Dedifferentiated amniotic fluid mesenchymal stem cell (primary cell): ENCODE data around the gene MGLL.

Experiments
- DNase-seq: peaks from one replicate; pipeline ENCODE4 v3.0.0-alpha.2; 2016; ENCODE audit errors: extremely low spot score

Gene MGLL

GRCh38 chr3:127835993-127836882 is 13.9 kb upstream of the MGLL start:
- DNase-seq = no peak

GRCh38 chr3:127834771-127835170 is 12.5 kb upstream of the MGLL start:
- DNase-seq = no peak

- DNase-seq = no peak
These were observed 11.1 kb upstream of the MGLL start for GRCh38 chr3:127833281-127834032.

GRCh38 chr3:127831723-127832172 is 9.4 kb upstream of the MGLL start:
- no peak for DNase-seq

GRCh38 chr3:127829537-127829936 is 7.2 kb upstream of the MGLL start:
- no peak for DNase-seq

GRCh38 chr3:127827808-127828207 is 5.5 kb upstream of the MGLL start:
- no peak for DNase-seq

GRCh38 chr3:127825756-127826155 is 3.4 kb upstream of the MGLL start:
- no peak for DNase-seq

- no peak for DNase-seq
These were observed 2.0 kb upstream of the MGLL start for GRCh38 chr3:127824151-127824825.

GRCh38 chr3:127823426-127823857 is 1.1 kb upstream of the MGLL start:
- DNase-seq = no peak

GRCh38 chr3:127822682-127823425 is 539 bp upstream of the MGLL start:
- DNase-seq = no peak

- DNase-seq = no peak
These were observed 921 bp downstream of the MGLL start for GRCh38 chr3:127821394-127821793.

GRCh38 chr3:127820826-127821313 is 1.4 kb downstream of the MGLL start:
- DNase-seq = no peak

GRCh38 chr3:127820221-127820825 is 2.0 kb downstream of the MGLL start:
- no peak for DNase-seq

GRCh38 chr3:127819656-127820055 is 2.7 kb downstream of the MGLL start:
- no peak for DNase-seq

GRCh38 chr3:127819086-127819485 is 3.2 kb downstream of the MGLL start:
- DNase-seq = no peak

- DNase-seq = no peak
These were observed 4.9 kb downstream of the MGLL start for GRCh38 chr3:127817406-127817841.

GRCh38 chr3:127816783-127817405 is 5.4 kb downstream of the MGLL start:
- no peak for DNase-seq

- DNase-seq = no peak
These were observed 6.4 kb downstream of the MGLL start for GRCh38 chr3:127815641-127816605.

GRCh38 chr3:127815001-127815400 is 7.3 kb downstream of the MGLL start:
- DNase-seq = no peak
